CD4-positive, alpha-beta memory T cell (primary cell): ENCODE measurements around the gene MYL12A. TPM values are rescaled to one million over a fixed set of nuclear protein-coding genes. Genes with fewer than 3 reads are reported as not detected.
A peak's percentile ranks its signal among the peaks of the same experiment; 100 is the strongest.

ENCODE experiments used
- CTCF ChIA-PET: fragments of 350-600 bp; sonication (Branson Sonifier 250); formaldehyde crosslinking; loops from one replicate; lab custom pipeline; 2021; ENCODE audit warnings: inconsistent platforms; ENCODE audit not compliant: partially characterized antibody; lab: Charles Lee
- POLR2A ChIA-PET: fragments of 350-600 bp; sonication (Branson Sonifier 250); formaldehyde crosslinking; loops from one replicate; lab custom pipeline; 2021; ENCODE audit not compliant: partially characterized antibody; lab: Charles Lee
- DNase-seq, 5 donors: peaks; one replicate each; pipeline versions ENCODE4 v3.0.0 to v3.0.0-alpha.2; 2020 to 2022; ENCODE audit warnings: mixed read lengths in 1 of 5
- H3K27ac ChIP-seq: one replicate; pipeline ENCODE4 v1.7.0; 2013; ENCODE audit warnings: low read depth, low read length
- H3K27me3 ChIP-seq: 2 replicates; pipeline ENCODE4 v1.7.0; 2013; ENCODE audit warnings: mild to moderate bottlenecking, low read length, moderate library complexity; ENCODE audit not compliant: insufficient read depth
- H3K36me3 ChIP-seq: 2 replicates; pipeline ENCODE4 v1.7.0; 2013; ENCODE audit warnings: mild to moderate bottlenecking, low read length, moderate library complexity; ENCODE audit not compliant: insufficient read depth
- H3K4me1 ChIP-seq: 2 replicates; pipeline ENCODE4 v1.7.0; 2013; ENCODE audit warnings: mild to moderate bottlenecking, low read length, moderate library complexity; ENCODE audit not compliant: insufficient read depth
- H3K4me3 ChIP-seq, 2 donors: one replicate each; pipeline ENCODE4 v1.7.0; 2013; ENCODE audit warnings: low read length in 2 of 2, mild to moderate bottlenecking in 1 of 2
- H3K9me3 ChIP-seq, 2 donors: one replicate each; pipeline ENCODE4 v1.7.0; 2013; ENCODE audit warnings: low read length in 2 of 2, control low read depth in 1 of 2; ENCODE audit not compliant: control insufficient read depth in 1 of 2
- H3K27ac Mint-ChIP-seq, 7 donors: one replicate each; pipeline ENCODE4 v1.8.0; 2020 to 2021; ENCODE audit warnings: mixed read lengths in 7 of 7, mild to moderate bottlenecking in 6 of 7, inconsistent platforms in 3 of 7, moderate library complexity in 3 of 7
- H3K27me3 Mint-ChIP-seq, 2 donors: one replicate each; pipeline ENCODE4 v1.8.0; 2020 to 2021; ENCODE audit warnings: mixed read lengths in 2 of 2
- H3K36me3 Mint-ChIP-seq, 2 donors: one replicate each; pipeline ENCODE4 v1.8.0; 2020 to 2021; ENCODE audit warnings: mixed read lengths in 2 of 2, inconsistent platforms in 1 of 2, mild to moderate bottlenecking in 1 of 2
- H3K4me1 Mint-ChIP-seq, 4 donors: one replicate each; pipeline ENCODE4 v1.8.0; 2020 to 2021; ENCODE audit warnings: mixed read lengths in 4 of 4, mild to moderate bottlenecking in 1 of 4
- H3K4me3 Mint-ChIP-seq, 8 donors: one replicate each; pipeline ENCODE4 v1.8.0; 2020 to 2021; ENCODE audit warnings: mixed read lengths in 8 of 8, mild to moderate bottlenecking in 7 of 8, moderate library complexity in 6 of 8, inconsistent platforms in 3 of 8
- H3K9me3 Mint-ChIP-seq, 8 donors: one replicate each; pipeline ENCODE4 v1.8.0; 2020 to 2021; ENCODE audit warnings: mixed read lengths in 8 of 8, mild to moderate bottlenecking in 5 of 8, inconsistent platforms in 3 of 8, moderate library complexity in 1 of 8
- intact Hi-C: fragments of 100-400 bp; cut with micrococcal nuclease; formaldehyde crosslinking; loops from one replicate; pipeline ENCODE4 v1.15.1; 2023
- polyA plus RNA-seq, 2 donors: library from polyadenylated mRNA; unstranded; fragments of 300-500 nt; fragmentation: Illumina TruSeq; gene quantifications; one replicate each; pipeline ENCODE4 v1.2.3, GENCODE V29; 2021
- total RNA-seq, 2 experiments: library from RNA; stranded (reverse); gene quantifications; one replicate each; pipeline ENCODE4 v1.2.3, GENCODE V29; 2021

The MYL12A gene
- total and polyA plus RNA-seq, 4 experiments from 2014 or later, result 477 to 3,569 (median 1,586) TPM

- H3K4me1 Mint-ChIP-seq, result peaks cover 4 to 6% (median 5%) of the 10 kb centered on the region in 4 donors
- peaks cover 5 to 7% of the 10 kb centered on the region in 2 donors for H3K36me3 Mint-ChIP-seq
- Histone ChIP-seq H3K4me1 (no peaks in the 10 kb centered on the region), H3K27ac (no peak overlapping the region), H3K36me3 (no peaks in the 10 kb centered on the region), H3K27me3 (no peaks in the 10 kb centered on the region), H3K4me3 (no peak overlapping the region), H3K9me3 (peaks cover 0 to 5% of the 10 kb centered on the region in 2 donors)
- H3K27me3 Mint-ChIP-seq, result no peaks in the 10 kb centered on the region
- intact Hi-C loops, result no loop called here
- DNase-seq, result no peak
- ChIA-PET CTCF (no interaction called here), POLR2A (interaction anchor here (1.0 kb wide), 1 partner anchor 11 kb away, joined by 4 read pairs; the partner anchor contains the start of gene MYL12A)
- H3K4me3 Mint-ChIP-seq, result no peak overlapping the region
- H3K9me3 Mint-ChIP-seq, result peaks cover 0 to 8% (median 4%) of the 10 kb centered on the region in 8 donors
- no peak overlapping the region for H3K27ac Mint-ChIP-seq
These were observed 11.1 kb upstream of the MYL12A start for GRCh38 chr18:3236470-3236869.

- H3K27me3 ChIP-seq, result no peaks in the 10 kb centered on the region
- ChIA-PET CTCF (interaction anchor here (0.7 to 2.5 kb wide), 3 partner anchors 9 to 245 kb away, joined by 3 to 8 read pairs (median 3); partner anchors contain the start of gene MYL12A), POLR2A (interaction anchor here (2.3 kb wide), 1 partner anchor 9 kb away, joined by 12 read pairs; the partner anchor contains the start of gene MYL12A)
- H3K4me3 ChIP-seq, result no peak overlapping the region
- Mint-ChIP-seq H3K36me3 (peaks cover 11 to 14% of the 10 kb centered on the region in 2 donors), H3K27me3 (no peaks in the 10 kb centered on the region), H3K27ac (peak overlapping the region in 2 of 7 donors; percentile 12 to 21), H3K9me3 (peaks cover 0 to 20% (median 7%) of the 10 kb centered on the region in 8 donors), H3K4me3 (no peak overlapping the region), H3K4me1 (peaks cover 4 to 6% (median 5%) of the 10 kb centered on the region in 4 donors)
- H3K4me1 ChIP-seq, result no peaks in the 10 kb centered on the region
- no peak for DNase-seq
- intact Hi-C loops, result no loop called here
- no peaks in the 10 kb centered on the region for H3K36me3 ChIP-seq
- H3K9me3 ChIP-seq, result peaks cover 0 to 6% of the 10 kb centered on the region in 2 donors
- no peak overlapping the region for H3K27ac ChIP-seq
These were observed 8.9 kb upstream of the MYL12A start for GRCh38 chr18:3238742-3239141.

GRCh38 chr18:3245185-3245564 is 2.4 kb upstream of the MYL12A start:
- CTCF ChIA-PET, result interaction anchor here (0.7 to 6.1 kb wide), 22 partner anchors 18 to 665 kb away, joined by 3 to 81 read pairs (median 8); no protein-coding TSS in a partner anchor
- peaks cover 6% of the 10 kb centered on the region for H3K36me3 ChIP-seq
- H3K4me3 Mint-ChIP-seq, result peak overlapping the region in 7 of 8 donors; percentile 26 to 98 (median 94)

GRCh38 chr18:3245853-3246634 is 1.6 kb upstream of the MYL12A start:
- Histone ChIP-seq H3K4me1 (peaks cover 32% of the 10 kb centered on the region), H3K27me3 (no peaks in the 10 kb centered on the region), H3K36me3 (peaks cover 11% of the 10 kb centered on the region), H3K27ac (peak overlapping the region; percentile 85), H3K4me3 (peak overlapping the region; percentile 76 to 86), H3K9me3 (peaks cover 0 to 6% of the 10 kb centered on the region in 2 donors)
- Mint-ChIP-seq H3K36me3 (peaks cover 22 to 37% of the 10 kb centered on the region in 2 donors), H3K9me3 (peaks cover 0 to 14% (median 5%) of the 10 kb centered on the region in 8 donors), H3K4me3 (peak overlapping the region; percentile 93 to 98 (median 96)), H3K4me1 (peaks cover 19 to 52% (median 30%) of the 10 kb centered on the region in 4 donors), H3K27me3 (no peaks in the 10 kb centered on the region), H3K27ac (peak overlapping the region; percentile 80 to 99 (median 96))
- ChIA-PET POLR2A (interaction anchor here (0.6 to 11.6 kb wide), 33 partner anchors 8 to 609 kb away, joined by 3 to 418 read pairs (median 7); partner anchors contain the start of genes LPIN2, MYL12B and SMCHD1), CTCF (interaction anchor here (0.7 to 6.1 kb wide), 39 partner anchors 14 to 420 kb away, joined by 3 to 81 read pairs (median 4); partner anchors contain the start of gene MYL12B)
- intact Hi-C loops, result loop anchor here (1.0 to 5.0 kb wide), 6 partner anchors 95 to 909 kb away; partner anchors contain the start of genes METTL4 and NDC80
- DNase-seq, result peak; percentile 70 to 81 (median 73)

More at GRCh38 chr18:3245185-3245564, 2.4 kb upstream of the MYL12A start:
- Histone ChIP-seq H3K4me3 (no peak overlapping the region), H3K27ac (peak overlapping the region; percentile 85), H3K9me3 (peaks cover 0 to 6% of the 10 kb centered on the region in 2 donors), H3K4me1 (peaks cover 24% of the 10 kb centered on the region), H3K27me3 (no peaks in the 10 kb centered on the region)
- POLR2A ChIA-PET, result interaction anchor here (0.9 to 11.6 kb wide), 16 partner anchors 11 to 312 kb away, joined by 3 to 418 read pairs (median 8); partner anchors contain the start of genes LPIN2 and MYL12B
- DNase-seq, result no peak
- intact Hi-C loops, result loop anchor here (5.0 kb wide), 1 partner anchor 908 kb away; no protein-coding TSS in a partner anchor
- Mint-ChIP-seq H3K4me1 (peaks cover 17 to 45% (median 24%) of the 10 kb centered on the region in 4 donors), H3K9me3 (peaks cover 0 to 20% (median 7%) of the 10 kb centered on the region in 8 donors), H3K27me3 (no peaks in the 10 kb centered on the region), H3K27ac (peak overlapping the region; percentile 48 to 98 (median 84)), H3K36me3 (peaks cover 23 to 37% of the 10 kb centered on the region in 2 donors)

GRCh38 chr18:3246635-3247239 is 864 bp upstream of the MYL12A start:
- intact Hi-C loops, result loop anchor here (1.0 to 5.0 kb wide), 10 partner anchors 51 to 909 kb away; partner anchors contain the start of genes LPIN2, METTL4 and NDC80
- H3K4me3 Mint-ChIP-seq, result peak overlapping the region; percentile 93 to 98 (median 96)
- Histone ChIP-seq H3K9me3 (no peaks in the 10 kb centered on the region), H3K36me3 (peaks cover 11% of the 10 kb centered on the region), H3K4me3 (peak overlapping the region; percentile 76 to 86), H3K27ac (peak overlapping the region; percentile 85), H3K4me1 (peaks cover 39% of the 10 kb centered on the region), H3K27me3 (no peaks in the 10 kb centered on the region)
- POLR2A ChIA-PET, result interaction anchor here (0.6 to 11.6 kb wide), 47 partner anchors 8 to 610 kb away, joined by 3 to 418 read pairs (median 8); partner anchors contain the start of genes MYL12B, SMCHD1 and TGIF1
- H3K27ac Mint-ChIP-seq, result peak overlapping the region; percentile 80 to 99 (median 96)
- H3K27me3 Mint-ChIP-seq, result no peaks in the 10 kb centered on the region
- H3K36me3 Mint-ChIP-seq, result peaks cover 22 to 37% of the 10 kb centered on the region in 2 donors
- peaks cover 0 to 9% (median 5%) of the 10 kb centered on the region in 8 donors for H3K9me3 Mint-ChIP-seq
- peaks cover 23 to 57% (median 34%) of the 10 kb centered on the region in 4 donors for H3K4me1 Mint-ChIP-seq
- CTCF ChIA-PET, result interaction anchor here (0.7 to 6.1 kb wide), 34 partner anchors 14 to 420 kb away, joined by 3 to 81 read pairs (median 5); partner anchors contain the start of gene MYL12B
- peak in 3 of 5 donors; percentile 26 to 38 (median 33) for DNase-seq

GRCh38 chr18:3248062-3248657 is 559 bp downstream of the MYL12A start:
- POLR2A ChIA-PET, result interaction anchor here (0.8 to 11.6 kb wide), 38 partner anchors 8 to 612 kb away, joined by 3 to 418 read pairs (median 10); partner anchors contain the start of genes LPIN2, MYL12B, SMCHD1 and TGIF1
- intact Hi-C loops, result loop anchor here (1.0 to 5.0 kb wide), 2 partner anchors 13 to 911 kb away; no protein-coding TSS in a partner anchor
- Mint-ChIP-seq H3K27me3 (no peaks in the 10 kb centered on the region), H3K4me3 (peak overlapping the region; percentile 93 to 98 (median 96)), H3K9me3 (no peaks in the 10 kb centered on the region), H3K36me3 (peaks cover 19 to 42% of the 10 kb centered on the region in 2 donors), H3K4me1 (peaks cover 35 to 71% (median 46%) of the 10 kb centered on the region in 4 donors), H3K27ac (peak overlapping the region; percentile 80 to 99 (median 92))
- Histone ChIP-seq H3K9me3 (no peaks in the 10 kb centered on the region), H3K27ac (peak overlapping the region; percentile 85), H3K4me3 (peak overlapping the region; percentile 76 to 86), H3K27me3 (no peaks in the 10 kb centered on the region), H3K36me3 (peaks cover 17% of the 10 kb centered on the region), H3K4me1 (peaks cover 54% of the 10 kb centered on the region)
- CTCF ChIA-PET, result interaction anchor here (1.0 to 6.1 kb wide), 15 partner anchors 12 to 418 kb away, joined by 3 to 81 read pairs (median 10); partner anchors contain the start of gene MYL12B
- peak in 3 of 5 donors; percentile 8 to 56 (median 31) for DNase-seq
